SK-N-SH (cell line): ENCODE results near the gene WNK4. TPM values are rescaled to one million over a fixed set of nuclear protein-coding genes. Genes with fewer than 3 reads are reported as not detected.

ENCODE experiments used
- CTCF ChIA-PET: fragments of 300-600, 350-600 bp; formaldehyde crosslinking; extraction: SDS; loops from one replicate; lab custom pipeline; 2021; lab: Yijun Ruan, JAX
- POLR2A ChIA-PET: fragments of 350-600 bp; sonication (Branson Sonifier 250); formaldehyde crosslinking; extraction: SDS; loops from one replicate; lab custom pipeline; 2020; ENCODE audit warnings: antibody characterized with exemption, inconsistent platforms; lab: Yijun Ruan, JAX
- DNase-seq: peaks from one replicate; pipeline ENCODE4 v3.0.0; 2012
- H2AFZ ChIP-seq: fragments of 200-600 bp; sonication (generic); 2 replicates; pipeline ENCODE4 v1.8.1; 2016; ENCODE audit warnings: antibody characterized with exemption, mild to moderate bottlenecking, low read depth
- H3F3A ChIP-seq: fragments of 200-600 bp; sonication (generic); replicated peaks from 2 replicates; pipeline ENCODE3; 2016; ENCODE audit warnings: antibody characterized with exemption, mild to moderate bottlenecking; ENCODE audit not compliant: insufficient read depth
- H3K27ac ChIP-seq, 2 experiments: fragments of 200-500 bp in 1 of 2; fragments of 200-600 bp in 1 of 2; sonication (Bioruptor generic) in 1 of 2; sonication (generic), shearing (Covaris generic) in 1 of 2; 2 replicates each; pipeline versions ENCODE4 v1.5.1 to v1.6.1; 2014 to 2016; ENCODE audit warnings: low read depth in 2 of 2, inconsistent platforms in 1 of 2, low read length in 1 of 2, mild to moderate bottlenecking in 1 of 2, mixed read lengths in 1 of 2
- H3K27me3 ChIP-seq: fragments of 200-600 bp; sonication (generic), shearing (Covaris generic); 2 replicates; pipeline ENCODE4 v1.6.1; 2016; ENCODE audit warnings: mixed run types; ENCODE audit not compliant: insufficient read depth
- H3K36me3 ChIP-seq, 2 experiments: fragments of 200-500 bp in 1 of 2; fragments of 200-600 bp in 1 of 2; sonication (Bioruptor generic) in 1 of 2; sonication (generic) in 1 of 2; replicated peaks in 1 of 2; 2 replicates each; pipeline versions ENCODE3 to v1.5.1; 2014 to 2016; ENCODE audit warnings: low read length in 1 of 2, mild to moderate bottlenecking in 1 of 2; ENCODE audit not compliant: insufficient read depth in 2 of 2, control insufficient read depth in 1 of 2
- H3K4me1 ChIP-seq, 2 experiments: fragments of 200-500 bp in 1 of 2; fragments of 200-600 bp in 1 of 2; sonication (Bioruptor generic) in 1 of 2; sonication (generic), shearing (Covaris generic) in 1 of 2; 2 replicates each; pipeline versions ENCODE4 v1.5.1 to v1.6.1; 2014 to 2016; ENCODE audit warnings: low read depth in 1 of 2, low read length in 1 of 2, mixed run types in 1 of 2; ENCODE audit not compliant: insufficient read depth in 2 of 2, control insufficient read depth in 1 of 2
- H3K4me2 ChIP-seq: fragments of 200-600 bp; sonication (generic), shearing (Covaris generic); 2 replicates; pipeline ENCODE4 v1.6.1; 2017; ENCODE audit warnings: mixed run types
- H3K4me3 ChIP-seq, 2 experiments: fragments of 200-500 bp in 1 of 2; fragments of 200-600 bp in 1 of 2; sonication (Bioruptor generic) in 1 of 2; sonication (generic), shearing (Covaris generic) in 1 of 2; 2 replicates each; pipeline versions ENCODE4 v1.5.1 to v1.8.1; 2014 to 2016; ENCODE audit warnings: low read depth in 2 of 2, inconsistent platforms in 1 of 2, low read length in 1 of 2, mild to moderate bottlenecking in 1 of 2, mixed read lengths in 1 of 2, moderate library complexity in 1 of 2
- H3K79me2 ChIP-seq: fragments of 200-600 bp; sonication (generic); 2 replicates; pipeline ENCODE4 v1.8.1; 2017; ENCODE audit warnings: mild to moderate bottlenecking; ENCODE audit not compliant: insufficient read depth
- H3K9ac ChIP-seq: fragments of 200-600 bp; sonication (generic); 2 replicates; pipeline ENCODE4 v1.6.1; 2017; ENCODE audit warnings: mixed run types
- H3K9me2 ChIP-seq: fragments of 200-600 bp; sonication (generic); 2 replicates; pipeline ENCODE4 v1.6.1; 2017; ENCODE audit warnings: mixed run types
- H3K9me3 ChIP-seq: fragments of 200-600 bp; sonication (generic); 2 replicates; pipeline ENCODE4 v1.6.1; 2017; ENCODE audit warnings: mixed run types, mild to moderate bottlenecking, moderate library complexity
- H4K20me1 ChIP-seq: fragments of 200-600 bp; sonication (generic); 2 replicates; pipeline ENCODE4 v1.6.1; 2017; ENCODE audit warnings: mild to moderate bottlenecking, mixed run types; ENCODE audit not compliant: insufficient read depth
- CHD2 ChIP-seq: fragments of 150-350 bp; IDR thresholded peaks from 2 replicates; pipeline ENCODE4 v1.6.1; 2018; ENCODE audit warnings: low read length; ENCODE audit not compliant: partially characterized antibody
- JUND ChIP-seq: IDR thresholded peaks from 2 replicates; pipeline ENCODE4 v1.4.0; 2012
- MXI1 ChIP-seq: IDR thresholded peaks from 2 replicates; pipeline ENCODE4 v1.6.1; 2012; ENCODE audit warnings: mild to moderate bottlenecking, low read depth, low read length, improper control_type of control experiment
- NFIC ChIP-seq: IDR thresholded peaks from 2 replicates; pipeline ENCODE4 v1.4.0; 2012; ENCODE audit warnings: borderline replicate concordance
- NRF1 ChIP-seq: IDR thresholded peaks from 2 replicates; pipeline ENCODE4 v1.6.1; 2012; ENCODE audit warnings: low read depth, mild to moderate bottlenecking, low read length
- POLR2AphosphoS5 ChIP-seq: IDR thresholded peaks from 2 replicates; pipeline ENCODE4 v1.6.1; 2012; ENCODE audit warnings: low read depth, low read length
- RCOR1 ChIP-seq: fragments of 150-350 bp; IDR thresholded peaks from 2 replicates; pipeline ENCODE4 v1.6.1; 2017; ENCODE audit warnings: antibody characterized with exemption, low read length
- RFX5 ChIP-seq: IDR thresholded peaks from 2 replicates; pipeline ENCODE4 v1.6.1; 2012; ENCODE audit warnings: mild to moderate bottlenecking, improper control_type of control experiment, low read length
- SIN3A ChIP-seq: IDR thresholded peaks from 2 replicates; pipeline ENCODE4 v1.6.1; 2012; ENCODE audit warnings: low read depth, mild to moderate bottlenecking, low read length, moderate library complexity, borderline replicate concordance
- TAF1 ChIP-seq: IDR thresholded peaks from 2 replicates; pipeline ENCODE4 v1.6.1; 2012; ENCODE audit warnings: low read depth, mild to moderate bottlenecking, low read length, moderate library complexity, borderline replicate concordance
- TEAD4 ChIP-seq: IDR thresholded peaks from 2 replicates; pipeline ENCODE4 v1.4.0; 2012; ENCODE audit warnings: mild to moderate bottlenecking, borderline replicate concordance; ENCODE audit not compliant: insufficient read depth
- WGBS: methylation state at CpG from one replicate; pipeline ENCODE4 v1.1.6; 2017; ENCODE audit warnings: low lambda C conversion rate; 5-methylcytosine and 5-hydroxymethylcytosine counted together
- polyA plus RNA-seq, 3 experiments: library from polyadenylated mRNA; depleted of rRNA; stranded (reverse); fragments of >200 nt; gene quantifications; 2 replicates each; pipeline ENCODE4 v1.2.3, GENCODE V29; 2012
- TF ChIP-seq, protein P1 (sequence below): fragments of 200-600 bp; sonication (generic); IDR thresholded peaks from 2 replicates; pipeline ENCODE4 v1.6.1; 2017; ENCODE audit warnings: antibody characterized with exemption, mild to moderate bottlenecking, moderate library complexity
- TF ChIP-seq, protein P2 (sequence below): fragments of 150-350 bp; IDR thresholded peaks from 2 replicates; pipeline ENCODE4 v1.6.1; 2016; ENCODE audit warnings: mild to moderate bottlenecking, low read depth, low read length

WNK4 gene
- polyA plus RNA-seq, 1 of the 3 experiments (the other 2 are of a cell fraction) = 12.5 TPM

- Histone ChIP-seq H2AFZ (no peak overlapping the region), H3K36me3 (peaks cover 23 to 44% of the 10 kb centered on the region in 2 experiments), H4K20me1 (no peaks in the 10 kb centered on the region), H3K9ac (no peak overlapping the region), H3K4me2 (peak overlapping the region; percentile 98), H3K9me2 (no peaks in the 10 kb centered on the region), H3K4me1 (peaks cover 14 to 24% of the 10 kb centered on the region in 2 experiments; a peak in 3 of 4 replicates), H3K9me3 (no peaks in the 10 kb centered on the region), H3K79me2 (peaks cover 53% of the 10 kb centered on the region), H3F3A (peaks cover 22% of the 10 kb centered on the region), H3K27me3 (no peaks in the 10 kb centered on the region), H3K4me3 (no peak overlapping the region; a peak in 1 of 4 replicates), H3K27ac (no peak overlapping the region)
- DNase-seq = no peak
- WGBS = 81% methylated on average over 3 of the region's 3 CpGs
- ChIA-PET CTCF (interaction anchor here (1.0 to 3.7 kb wide), 2 partner anchors 16 kb away, joined by 4 to 18 read pairs; no protein-coding TSS in a partner anchor), POLR2A (no interaction called here)
- TF ChIP-seq NRF1 = no peak
- TF ChIP-seq SIN3A = no peak
- TF ChIP-seq TEAD4 = no peak
- TF ChIP-seq, protein P1, sequence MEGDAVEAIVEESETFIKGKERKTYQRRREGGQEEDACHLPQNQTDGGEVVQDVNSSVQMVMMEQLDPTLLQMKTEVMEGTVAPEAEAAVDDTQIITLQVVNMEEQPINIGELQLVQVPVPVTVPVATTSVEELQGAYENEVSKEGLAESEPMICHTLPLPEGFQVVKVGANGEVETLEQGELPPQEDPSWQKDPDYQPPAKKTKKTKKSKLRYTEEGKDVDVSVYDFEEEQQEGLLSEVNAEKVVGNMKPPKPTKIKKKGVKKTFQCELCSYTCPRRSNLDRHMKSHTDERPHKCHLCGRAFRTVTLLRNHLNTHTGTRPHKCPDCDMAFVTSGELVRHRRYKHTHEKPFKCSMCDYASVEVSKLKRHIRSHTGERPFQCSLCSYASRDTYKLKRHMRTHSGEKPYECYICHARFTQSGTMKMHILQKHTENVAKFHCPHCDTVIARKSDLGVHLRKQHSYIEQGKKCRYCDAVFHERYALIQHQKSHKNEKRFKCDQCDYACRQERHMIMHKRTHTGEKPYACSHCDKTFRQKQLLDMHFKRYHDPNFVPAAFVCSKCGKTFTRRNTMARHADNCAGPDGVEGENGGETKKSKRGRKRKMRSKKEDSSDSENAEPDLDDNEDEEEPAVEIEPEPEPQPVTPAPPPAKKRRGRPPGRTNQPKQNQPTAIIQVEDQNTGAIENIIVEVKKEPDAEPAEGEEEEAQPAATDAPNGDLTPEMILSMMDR = no peak
- no peak for TF ChIP-seq RFX5
- TF ChIP-seq POLR2AphosphoS5 = no peak
- TF ChIP-seq JUND = no peak
- no peak for TF ChIP-seq NFIC
- TF ChIP-seq, protein P2, sequence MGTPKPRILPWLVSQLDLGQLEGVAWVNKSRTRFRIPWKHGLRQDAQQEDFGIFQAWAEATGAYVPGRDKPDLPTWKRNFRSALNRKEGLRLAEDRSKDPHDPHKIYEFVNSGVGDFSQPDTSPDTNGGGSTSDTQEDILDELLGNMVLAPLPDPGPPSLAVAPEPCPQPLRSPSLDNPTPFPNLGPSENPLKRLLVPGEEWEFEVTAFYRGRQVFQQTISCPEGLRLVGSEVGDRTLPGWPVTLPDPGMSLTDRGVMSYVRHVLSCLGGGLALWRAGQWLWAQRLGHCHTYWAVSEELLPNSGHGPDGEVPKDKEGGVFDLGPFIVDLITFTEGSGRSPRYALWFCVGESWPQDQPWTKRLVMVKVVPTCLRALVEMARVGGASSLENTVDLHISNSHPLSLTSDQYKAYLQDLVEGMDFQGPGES = no peak
- TF ChIP-seq MXI1 = no peak
- no peak for TF ChIP-seq RCOR1
- TF ChIP-seq CHD2 = no peak
- no peak for TF ChIP-seq TAF1
These were observed 990 bp upstream of the WNK4 start for GRCh38 chr17:42779304-42779935.
